Measurements from ENCODE around the gene RELN.

DNA sequence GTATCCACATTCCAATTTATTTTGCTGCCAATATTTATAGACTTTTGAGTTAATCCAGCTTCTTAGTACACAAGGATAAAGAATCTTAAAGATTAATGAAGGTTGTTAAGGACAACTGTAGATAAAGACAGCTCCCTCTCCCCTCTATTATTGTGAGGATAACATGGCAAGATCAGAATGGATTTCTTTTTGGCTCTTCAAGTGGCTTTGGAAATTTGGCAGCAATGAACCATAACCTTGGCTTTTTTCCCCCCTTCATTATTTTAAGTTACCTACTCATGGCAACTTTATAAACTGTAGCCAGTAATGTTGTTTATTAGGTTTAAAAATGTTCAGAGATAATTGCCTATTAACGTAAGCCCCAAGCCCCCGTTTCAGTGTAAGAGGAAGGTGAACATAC is 412.4 kb downstream of the RELN start:
- TF ChIP-seq POLR2AphosphoS5 (IDR thresholded peaks at IDR 0.05; ENCODE audit: low read depth, low read length) (no peak), DRAP1 (CRISPR knock-in tag; IDR thresholded peaks at IDR 0.05) (no peak), MZF1 (CRISPR knock-in tag; IDR thresholded peaks at IDR 0.05; ENCODE audit: borderline replicate concordance) (no peak), MAFK (conservative IDR thresholded peaks at IDR 0.05 in 1 of 2, IDR thresholded peaks at IDR 0.05 in 1 of 2; ENCODE audit: low read length in 2 of 2) (no peak)
